GM12878 (cell line): ENCODE results near the gene SCARB2. TPM values are rescaled to one million over a fixed set of nuclear protein-coding genes. Genes with fewer than 3 reads are reported as not detected.

ENCODE experiments used
- ATAC-seq: fragments of 200-7000 bp; cut with Tn5 transposase; 3 replicates; pipeline ENCODE4 v1.9.1; 2020; ENCODE audit warnings: mild to moderate bottlenecking, moderate library complexity
- BruUV-seq: library from RNA; stranded (reverse); fragments of 400-500 nt; replicated peaks from 2 replicates; lab custom pipeline; 2021; lab: Mats Ljungman, UMichigan
- CTCF ChIA-PET: fragments of 300-600 bp; sonication (Branson Sonifier 250); formaldehyde crosslinking; extraction: SDS; loops from one replicate; lab custom pipeline; 2021; ENCODE audit warnings: inconsistent platforms; lab: Yijun Ruan, JAX
- POLR2A ChIA-PET: fragments of 350-600 bp; formaldehyde crosslinking; extraction: SDS; loops from one replicate; lab custom pipeline; 2021; ENCODE audit warnings: inconsistent platforms; lab: Charles Lee
- RAD21 ChIA-PET: fragments of 300-600 bp; sonication (Branson Sonifier 250); formaldehyde crosslinking; loops from one replicate; lab custom pipeline; 2023; ENCODE audit warnings: antibody characterized with exemption; ENCODE audit not compliant: unreplicated experiment; lab: Charles Lee
- SMC1A ChIA-PET: fragments of 300-600 bp; sonication (Branson Sonifier 250); formaldehyde crosslinking; loops from one replicate; lab custom pipeline; 2023; ENCODE audit not compliant: unreplicated experiment, uncharacterized antibody; lab: Charles Lee
- DNase-seq: peaks from one replicate; pipeline ENCODE4 v3.0.0-alpha.2; 2011; ENCODE audit warnings: low read depth, low spot score
- FAIRE-seq: peaks from 3 replicates; lab custom pipeline; 2011; peaks lifted over from hg19 to GRCh38; lab: Jason Lieb, UNC
- H2AFZ ChIP-seq: 2 replicates; pipeline ENCODE4 v1.6.0; 2011; ENCODE audit warnings: low read depth, low read length, control low read depth; ENCODE audit not compliant: control insufficient read depth
- H3K27ac ChIP-seq: 2 replicates; pipeline ENCODE4 v1.5.1; 2011; ENCODE audit warnings: control low read depth; ENCODE audit not compliant: control insufficient read depth, insufficient read depth
- H3K27me3 ChIP-seq, 2 experiments: replicated peaks in 1 of 2; 2 replicates each; pipeline versions ENCODE4 v1.6.0 to v1.6.1; 2011; ENCODE audit warnings: low read length in 1 of 2; ENCODE audit not compliant: control insufficient read depth in 2 of 2, insufficient read depth in 2 of 2
- H3K36me3 ChIP-seq, 2 experiments: 2 replicates each; pipeline ENCODE4 v1.5.1; 2011; ENCODE audit warnings: low read length in 1 of 2; ENCODE audit not compliant: control insufficient read depth in 2 of 2, insufficient read depth in 2 of 2
- H3K4me1 ChIP-seq: 2 replicates; pipeline ENCODE4 v1.6.1; 2011; ENCODE audit warnings: mild to moderate bottlenecking, low read length, moderate library complexity, mixed read lengths; ENCODE audit not compliant: control insufficient read depth, insufficient read depth
- H3K4me2 ChIP-seq: 2 replicates; pipeline ENCODE4 v1.6.0; 2011; ENCODE audit warnings: control low read depth; ENCODE audit not compliant: control insufficient read depth, insufficient read depth
- H3K4me3 ChIP-seq: fragments of 200-600 bp; sonication (generic); 2 replicates; pipeline ENCODE4 v1.5.1; 2016
- H3K79me2 ChIP-seq: 2 replicates; pipeline ENCODE4 v1.6.0; 2011; ENCODE audit warnings: low read length; ENCODE audit not compliant: control insufficient read depth, insufficient read depth
- H3K9ac ChIP-seq: 2 replicates; pipeline ENCODE4 v1.8.0; 2011; ENCODE audit warnings: low read length, control low read depth, mixed read lengths; ENCODE audit not compliant: control insufficient read depth, insufficient read depth
- H3K9me3 ChIP-seq: replicated peaks from 3 replicates; pipeline ENCODE4 v1.5.1; 2011; ENCODE audit warnings: mild to moderate bottlenecking, low read length; ENCODE audit not compliant: control insufficient read depth, insufficient read depth
- H4K20me1 ChIP-seq: 2 replicates; pipeline ENCODE4 v1.6.0; 2011; ENCODE audit not compliant: control insufficient read depth, insufficient read depth
- BRCA1 ChIP-seq: IDR thresholded peaks from 2 replicates; pipeline ENCODE4 v1.6.1; 2011; ENCODE audit warnings: low read depth, low read length, improper control_type of control experiment
- CHD2 ChIP-seq: IDR thresholded peaks from 2 replicates; pipeline ENCODE4 v1.6.1; 2011; ENCODE audit warnings: low read depth, low read length, improper control_type of control experiment, borderline replicate concordance
- CREM ChIP-seq: IDR thresholded peaks from 2 replicates; pipeline ENCODE4 v1.6.1; 2014; ENCODE audit warnings: antibody characterized with exemption, low read depth
- ESRRA ChIP-seq: IDR thresholded peaks from 2 replicates; pipeline ENCODE4 v1.6.1; 2012; ENCODE audit warnings: mild to moderate bottlenecking, low read length, improper control_type of control experiment
- GABPA ChIP-seq: IDR thresholded peaks from 2 replicates; pipeline ENCODE4 v1.6.1; 2014; ENCODE audit warnings: antibody characterized with exemption, low read depth, mild to moderate bottlenecking, inconsistent platforms
- IRF5 ChIP-seq: fragments of 450-650 bp; IDR thresholded peaks from 2 replicates; pipeline ENCODE4 v1.6.1; 2017; ENCODE audit warnings: borderline replicate concordance
- JUND ChIP-seq: IDR thresholded peaks from 2 replicates; pipeline ENCODE4 v1.6.1; 2012; ENCODE audit warnings: low read depth, mild to moderate bottlenecking, low read length, improper control_type of control experiment, moderate library complexity
- WRNIP1 ChIP-seq: IDR thresholded peaks from 2 replicates; pipeline ENCODE4 v1.6.1; 2011; ENCODE audit warnings: low read depth, low read length, improper control_type of control experiment, borderline replicate concordance
- ZNF592 ChIP-seq: fragments of 450-650 bp; IDR thresholded peaks from 2 replicates; pipeline ENCODE4 v1.6.1; 2017; ENCODE audit warnings: mild to moderate bottlenecking, moderate library complexity
- WGBS: methylation state at CpG from one replicate; pipeline ENCODE4 v1.1.6; 2016; ENCODE audit warnings: low lambda C conversion rate; ENCODE audit not compliant: insufficient replicate concordance, insufficient coverage; ENCODE audit errors: missing lambda C conversion rate; 5-methylcytosine and 5-hydroxymethylcytosine counted together
- in situ Hi-C: fragments of 300-500 bp; cut with MboI; formaldehyde crosslinking; loops from 9 replicates; pipeline ENCODE4 v1.14.3; 2018; ENCODE audit warnings: mixed read lengths
- intact Hi-C: fragments of 100-400 bp; cut with micrococcal nuclease; formaldehyde crosslinking; loops from one replicate; pipeline ENCODE4 v1.14.2; 2022; ENCODE audit not compliant: unreplicated experiment
- polyA plus RNA-seq, 11 experiments: library from polyadenylated mRNA; depleted of rRNA in 4 of 11; unstranded in 6 of 11; stranded (reverse) in 5 of 11; fragments of >200 nt; fragmentation: Nextera tagmentation in 4 of 11; fragmentation: Illumina TruSeq in 1 of 11; extraction: Ambion mirVana in 4 of 11; extraction: Trizol in 1 of 11; gene quantifications; 1 replicate in 1 of 11; 2 replicates in 10 of 11; pipeline versions ENCODE4 v1.2.1 to v1.2.3, GENCODE V29; 2011 to 2016; ENCODE audit warnings: inconsistent platforms in 2 of 11, missing spikeins in 2 of 11, low read depth in 1 of 11
- total RNA-seq, 4 experiments: library from RNA; depleted of rRNA in 3 of 4; stranded (reverse); fragments of >200 nt in 3 of 4; fragmentation: Illumina TruSeq in 1 of 4; extraction: Trizol in 1 of 4; gene quantifications; 2 replicates each; pipeline versions ENCODE4 v1.2.1 to v1.2.3, GENCODE V29; 2013 to 2021
- TF ChIP-seq, protein P1 (sequence below): IDR thresholded peaks from 2 replicates; pipeline ENCODE4 v1.6.1; 2012; ENCODE audit warnings: mild to moderate bottlenecking, low read depth, low read length
- TF ChIP-seq, protein P2 (sequence below): fragments of 450-650 bp; formaldehyde crosslinking; IDR thresholded peaks from 2 replicates; pipeline ENCODE4 v1.4.0; 2020; ENCODE audit warnings: mild to moderate bottlenecking, moderate library complexity

Gene SCARB2
- total and polyA plus RNA-seq, 10 of the 15 experiments (the other 5 are each of a cell fraction or from before 2014, with no cell fraction given), result 2.1 to 11.7 (median 9.5) TPM

DNA sequence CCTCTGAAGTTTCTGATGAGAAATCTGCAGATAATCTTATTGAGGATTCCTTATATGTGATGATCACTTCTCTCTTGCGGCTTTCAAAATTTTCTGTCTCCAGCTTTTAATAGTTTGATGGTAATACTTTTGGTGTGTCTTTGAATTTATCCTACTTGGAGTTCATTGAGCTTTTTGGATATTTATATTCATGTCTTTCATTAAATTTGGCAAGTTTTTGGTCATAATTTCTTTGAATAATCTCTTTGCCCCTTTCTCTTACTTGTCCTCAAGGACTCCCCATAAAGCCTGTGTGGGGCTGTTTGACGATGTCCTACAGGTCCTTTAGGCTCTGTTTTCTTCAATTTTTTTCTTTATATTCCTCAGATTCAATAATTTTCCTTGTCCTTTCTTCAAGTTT is 26.6 kb upstream of the SCARB2 start:
- CTCF ChIA-PET, result interaction anchor here (1.9 kb wide), 1 partner anchor 13 kb away, joined by 5 read pairs; no protein-coding TSS in a partner anchor
- POLR2A ChIA-PET, result no interaction called here
- Histone ChIP-seq H3K9me3 (no peaks in the 10 kb centered on the region; the same call in 1 of the 3 replicates), H3K4me2 (no peak overlapping the region), H3K9ac (no peak overlapping the region), H3K27ac (no peak overlapping the region), H3K79me2 (no peaks in the 10 kb centered on the region), H4K20me1 (no peaks in the 10 kb centered on the region), H3K4me3 (no peak overlapping the region), H3K36me3 (no peaks in the 10 kb centered on the region), H3K27me3 (no peaks in the 10 kb centered on the region; a peak in 1 of 4 replicates), H3K4me1 (no peaks in the 10 kb centered on the region), H2AFZ (no peak overlapping the region)
- DNase-seq, result no peak
- RAD21 ChIA-PET, result no interaction called here
- ATAC-seq, result no peak
- no TSS peak for BruUV-seq
- no peak for FAIRE-seq
- SMC1A ChIA-PET, result interaction anchor here (1.2 to 1.6 kb wide), 2 partner anchors 41 to 61 kb away, joined by 3 to 4 read pairs; no protein-coding TSS in a partner anchor
- 91% methylated on average over 2 of the region's 2 CpGs for WGBS
- in situ Hi-C loops, result no loop called here
- intact Hi-C loops, result no loop called here
- no peak for TF ChIP-seq BRCA1
- no peak for TF ChIP-seq GABPA
- TF ChIP-seq, protein P1, sequence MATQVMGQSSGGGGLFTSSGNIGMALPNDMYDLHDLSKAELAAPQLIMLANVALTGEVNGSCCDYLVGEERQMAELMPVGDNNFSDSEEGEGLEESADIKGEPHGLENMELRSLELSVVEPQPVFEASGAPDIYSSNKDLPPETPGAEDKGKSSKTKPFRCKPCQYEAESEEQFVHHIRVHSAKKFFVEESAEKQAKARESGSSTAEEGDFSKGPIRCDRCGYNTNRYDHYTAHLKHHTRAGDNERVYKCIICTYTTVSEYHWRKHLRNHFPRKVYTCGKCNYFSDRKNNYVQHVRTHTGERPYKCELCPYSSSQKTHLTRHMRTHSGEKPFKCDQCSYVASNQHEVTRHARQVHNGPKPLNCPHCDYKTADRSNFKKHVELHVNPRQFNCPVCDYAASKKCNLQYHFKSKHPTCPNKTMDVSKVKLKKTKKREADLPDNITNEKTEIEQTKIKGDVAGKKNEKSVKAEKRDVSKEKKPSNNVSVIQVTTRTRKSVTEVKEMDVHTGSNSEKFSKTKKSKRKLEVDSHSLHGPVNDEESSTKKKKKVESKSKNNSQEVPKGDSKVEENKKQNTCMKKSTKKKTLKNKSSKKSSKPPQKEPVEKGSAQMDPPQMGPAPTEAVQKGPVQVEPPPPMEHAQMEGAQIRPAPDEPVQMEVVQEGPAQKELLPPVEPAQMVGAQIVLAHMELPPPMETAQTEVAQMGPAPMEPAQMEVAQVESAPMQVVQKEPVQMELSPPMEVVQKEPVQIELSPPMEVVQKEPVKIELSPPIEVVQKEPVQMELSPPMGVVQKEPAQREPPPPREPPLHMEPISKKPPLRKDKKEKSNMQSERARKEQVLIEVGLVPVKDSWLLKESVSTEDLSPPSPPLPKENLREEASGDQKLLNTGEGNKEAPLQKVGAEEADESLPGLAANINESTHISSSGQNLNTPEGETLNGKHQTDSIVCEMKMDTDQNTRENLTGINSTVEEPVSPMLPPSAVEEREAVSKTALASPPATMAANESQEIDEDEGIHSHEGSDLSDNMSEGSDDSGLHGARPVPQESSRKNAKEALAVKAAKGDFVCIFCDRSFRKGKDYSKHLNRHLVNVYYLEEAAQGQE, result no peak
- TF ChIP-seq ZNF592, result no peak
- TF ChIP-seq ESRRA, result no peak
- TF ChIP-seq CHD2, result no peak
- TF ChIP-seq IRF5, result no peak
- no peak for TF ChIP-seq CREM
- TF ChIP-seq, protein P2, sequence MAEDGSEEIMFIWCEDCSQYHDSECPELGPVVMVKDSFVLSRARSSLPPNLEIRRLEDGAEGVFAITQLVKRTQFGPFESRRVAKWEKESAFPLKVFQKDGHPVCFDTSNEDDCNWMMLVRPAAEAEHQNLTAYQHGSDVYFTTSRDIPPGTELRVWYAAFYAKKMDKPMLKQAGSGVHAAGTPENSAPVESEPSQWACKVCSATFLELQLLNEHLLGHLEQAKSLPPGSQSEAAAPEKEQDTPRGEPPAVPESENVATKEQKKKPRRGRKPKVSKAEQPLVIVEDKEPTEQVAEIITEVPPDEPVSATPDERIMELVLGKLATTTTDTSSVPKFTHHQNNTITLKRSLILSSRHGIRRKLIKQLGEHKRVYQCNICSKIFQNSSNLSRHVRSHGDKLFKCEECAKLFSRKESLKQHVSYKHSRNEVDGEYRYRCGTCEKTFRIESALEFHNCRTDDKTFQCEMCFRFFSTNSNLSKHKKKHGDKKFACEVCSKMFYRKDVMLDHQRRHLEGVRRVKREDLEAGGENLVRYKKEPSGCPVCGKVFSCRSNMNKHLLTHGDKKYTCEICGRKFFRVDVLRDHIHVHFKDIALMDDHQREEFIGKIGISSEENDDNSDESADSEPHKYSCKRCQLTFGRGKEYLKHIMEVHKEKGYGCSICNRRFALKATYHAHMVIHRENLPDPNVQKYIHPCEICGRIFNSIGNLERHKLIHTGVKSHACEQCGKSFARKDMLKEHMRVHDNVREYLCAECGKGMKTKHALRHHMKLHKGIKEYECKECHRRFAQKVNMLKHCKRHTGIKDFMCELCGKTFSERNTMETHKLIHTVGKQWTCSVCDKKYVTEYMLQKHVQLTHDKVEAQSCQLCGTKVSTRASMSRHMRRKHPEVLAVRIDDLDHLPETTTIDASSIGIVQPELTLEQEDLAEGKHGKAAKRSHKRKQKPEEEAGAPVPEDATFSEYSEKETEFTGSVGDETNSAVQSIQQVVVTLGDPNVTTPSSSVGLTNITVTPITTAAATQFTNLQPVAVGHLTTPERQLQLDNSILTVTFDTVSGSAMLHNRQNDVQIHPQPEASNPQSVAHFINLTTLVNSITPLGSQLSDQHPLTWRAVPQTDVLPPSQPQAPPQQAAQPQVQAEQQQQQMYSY, result no peak
- TF ChIP-seq JUND, result no peak
- no peak for TF ChIP-seq WRNIP1
